ENCODE data around the gene SHISA9.

DNA sequence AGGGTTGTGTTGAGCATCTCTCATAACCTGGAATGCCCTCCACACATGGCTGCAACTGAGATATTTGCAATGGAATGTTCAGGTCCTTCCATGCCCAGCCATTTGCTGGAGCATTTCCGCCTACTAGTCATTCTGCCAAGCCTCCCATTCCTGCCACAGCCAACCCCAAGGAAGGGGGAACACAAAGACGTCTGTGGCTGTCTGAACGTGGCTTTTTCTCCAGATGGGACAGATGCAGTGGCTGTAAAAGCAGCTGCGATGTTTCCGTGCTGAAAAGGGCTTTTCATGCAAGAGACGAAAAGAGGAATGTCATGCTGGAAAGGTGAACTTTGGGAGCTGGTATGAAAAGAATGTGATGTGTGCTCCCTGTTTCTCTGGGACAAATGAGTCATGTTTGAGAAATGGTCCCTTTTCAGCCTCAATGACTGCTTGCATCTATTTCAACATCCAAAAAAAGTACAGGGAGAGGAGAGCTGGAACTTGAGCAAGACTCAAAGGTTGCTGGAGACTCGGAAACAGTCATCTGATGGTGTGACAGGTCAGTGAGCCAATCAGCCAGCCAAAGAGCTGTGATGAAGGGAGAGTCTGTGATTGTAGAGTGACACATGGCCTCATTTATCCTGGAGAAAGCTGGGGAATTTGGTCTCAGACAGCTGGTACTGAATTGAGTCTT lies 208.9 kb downstream of the SHISA9 start:
- TF ChIP-seq EZH2 (IDR thresholded peaks at IDR 0.05): no peak
- TF ChIP-seq, protein P1, sequence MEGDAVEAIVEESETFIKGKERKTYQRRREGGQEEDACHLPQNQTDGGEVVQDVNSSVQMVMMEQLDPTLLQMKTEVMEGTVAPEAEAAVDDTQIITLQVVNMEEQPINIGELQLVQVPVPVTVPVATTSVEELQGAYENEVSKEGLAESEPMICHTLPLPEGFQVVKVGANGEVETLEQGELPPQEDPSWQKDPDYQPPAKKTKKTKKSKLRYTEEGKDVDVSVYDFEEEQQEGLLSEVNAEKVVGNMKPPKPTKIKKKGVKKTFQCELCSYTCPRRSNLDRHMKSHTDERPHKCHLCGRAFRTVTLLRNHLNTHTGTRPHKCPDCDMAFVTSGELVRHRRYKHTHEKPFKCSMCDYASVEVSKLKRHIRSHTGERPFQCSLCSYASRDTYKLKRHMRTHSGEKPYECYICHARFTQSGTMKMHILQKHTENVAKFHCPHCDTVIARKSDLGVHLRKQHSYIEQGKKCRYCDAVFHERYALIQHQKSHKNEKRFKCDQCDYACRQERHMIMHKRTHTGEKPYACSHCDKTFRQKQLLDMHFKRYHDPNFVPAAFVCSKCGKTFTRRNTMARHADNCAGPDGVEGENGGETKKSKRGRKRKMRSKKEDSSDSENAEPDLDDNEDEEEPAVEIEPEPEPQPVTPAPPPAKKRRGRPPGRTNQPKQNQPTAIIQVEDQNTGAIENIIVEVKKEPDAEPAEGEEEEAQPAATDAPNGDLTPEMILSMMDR (IDR thresholded peaks at IDR 0.05): no peak

Data from neural progenitor cell (in vitro differentiated cells).